ENCODE results near the gene TAPT1.

The TAPT1 gene

DNA sequence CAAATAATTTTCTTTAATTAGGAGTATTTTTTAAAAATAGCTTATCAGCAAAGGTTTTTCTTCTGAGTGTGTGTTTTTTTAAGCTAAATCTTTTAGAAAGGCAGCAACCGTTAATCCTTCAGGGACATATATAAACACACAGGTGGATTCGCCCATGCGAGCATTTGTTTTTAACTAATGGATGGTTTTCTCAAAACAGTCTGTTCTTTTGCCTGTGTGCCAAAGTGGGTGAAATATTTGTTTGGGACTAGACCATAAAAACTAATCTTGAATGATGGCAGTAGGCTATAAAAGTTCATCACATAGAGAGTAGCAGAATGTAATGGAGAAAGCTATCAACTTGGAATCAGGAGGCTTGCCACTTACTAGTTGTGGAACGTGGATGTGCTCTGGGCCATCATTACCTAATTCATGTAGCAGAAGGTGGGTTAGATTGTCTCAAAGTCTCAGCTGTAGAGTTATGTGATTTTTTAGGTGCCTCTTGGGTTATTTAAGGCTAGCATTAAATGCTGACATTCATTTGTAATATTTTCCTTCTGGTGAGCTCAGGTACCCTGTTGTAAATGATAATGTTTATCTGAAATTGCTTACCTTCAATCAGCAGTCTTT lies 7.4 kb upstream of the TAPT1 start:
- in situ Hi-C loops (cut with HindIII; ENCODE audit: low pct_ligation_motif_present, low sequenced_read_pairs): no loop called here
- H3K27ac ChIP-seq: no peak overlapping the region
- no peak overlapping the region for H3K4me3 ChIP-seq (ENCODE audit: low read depth, low read length)
- DNase-seq: no peak
- no peaks in the 10 kb centered on the region for H3K36me3 ChIP-seq (replicated peaks)
- no peaks in the 10 kb centered on the region for H3K27me3 ChIP-seq (replicated peaks)
- TF ChIP-seq, protein P1, sequence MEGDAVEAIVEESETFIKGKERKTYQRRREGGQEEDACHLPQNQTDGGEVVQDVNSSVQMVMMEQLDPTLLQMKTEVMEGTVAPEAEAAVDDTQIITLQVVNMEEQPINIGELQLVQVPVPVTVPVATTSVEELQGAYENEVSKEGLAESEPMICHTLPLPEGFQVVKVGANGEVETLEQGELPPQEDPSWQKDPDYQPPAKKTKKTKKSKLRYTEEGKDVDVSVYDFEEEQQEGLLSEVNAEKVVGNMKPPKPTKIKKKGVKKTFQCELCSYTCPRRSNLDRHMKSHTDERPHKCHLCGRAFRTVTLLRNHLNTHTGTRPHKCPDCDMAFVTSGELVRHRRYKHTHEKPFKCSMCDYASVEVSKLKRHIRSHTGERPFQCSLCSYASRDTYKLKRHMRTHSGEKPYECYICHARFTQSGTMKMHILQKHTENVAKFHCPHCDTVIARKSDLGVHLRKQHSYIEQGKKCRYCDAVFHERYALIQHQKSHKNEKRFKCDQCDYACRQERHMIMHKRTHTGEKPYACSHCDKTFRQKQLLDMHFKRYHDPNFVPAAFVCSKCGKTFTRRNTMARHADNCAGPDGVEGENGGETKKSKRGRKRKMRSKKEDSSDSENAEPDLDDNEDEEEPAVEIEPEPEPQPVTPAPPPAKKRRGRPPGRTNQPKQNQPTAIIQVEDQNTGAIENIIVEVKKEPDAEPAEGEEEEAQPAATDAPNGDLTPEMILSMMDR (IDR thresholded peaks at IDR 0.05; ENCODE audit: low read depth, low read length, missing control alignments): no peak

DNA sequence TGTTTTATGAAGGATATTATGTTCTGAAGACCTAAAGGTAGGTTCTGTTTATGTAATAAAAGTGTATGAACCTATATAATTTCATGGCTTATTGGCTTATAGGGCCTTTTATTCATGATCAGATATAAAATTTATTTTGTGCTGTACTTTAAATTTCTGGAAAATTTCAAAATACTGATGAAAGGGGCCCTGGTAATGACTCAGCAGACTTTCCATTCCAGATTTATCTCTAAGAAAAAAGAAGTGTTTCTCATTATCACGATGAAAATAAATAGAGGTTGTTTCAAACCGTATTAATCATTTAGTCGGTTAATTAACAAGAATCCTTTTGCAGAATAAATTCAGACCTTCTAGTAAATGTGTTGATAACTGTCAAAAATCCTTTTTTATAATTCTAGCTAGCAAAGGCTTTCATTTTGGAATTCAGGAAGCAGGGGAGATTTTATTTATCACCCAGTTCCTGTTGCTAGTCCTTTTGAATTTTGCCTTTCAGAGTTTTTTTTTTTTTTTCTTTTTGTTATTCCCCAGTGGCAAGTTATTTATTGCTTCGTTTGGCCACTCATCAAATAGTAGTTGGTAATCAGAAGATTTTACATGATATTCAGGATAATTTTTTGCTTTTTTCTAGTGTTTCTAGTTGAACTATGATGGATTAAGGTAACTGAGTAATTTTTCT lies 5.4 kb upstream of the TAPT1 start:
- no peak overlapping the region for H3K27ac ChIP-seq
- no peak for DNase-seq

DNA sequence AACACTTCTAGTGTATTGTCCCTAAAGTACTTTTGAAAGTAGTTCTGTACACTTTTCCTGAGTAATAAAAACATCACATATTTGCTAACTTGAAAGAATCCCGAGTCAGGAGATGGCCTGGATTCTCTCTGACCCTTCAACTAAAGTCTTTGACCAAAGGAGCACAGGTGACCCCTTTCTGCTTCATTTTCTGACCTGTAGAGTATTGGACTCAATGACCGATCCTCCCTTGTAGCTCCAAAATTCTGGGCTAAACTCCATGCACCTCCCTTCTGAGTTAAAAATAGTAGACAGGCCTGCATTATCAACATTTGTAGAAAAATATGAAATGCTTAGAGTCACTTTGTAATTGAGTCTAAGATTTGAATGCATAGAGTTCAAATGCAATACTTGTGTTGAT lies 4.0 kb upstream of the TAPT1 start:
- no peak overlapping the region for H3K27ac ChIP-seq
- no peaks in the 10 kb centered on the region for H3K36me3 ChIP-seq (replicated peaks)
- DNase-seq: no peak
- TF ChIP-seq, protein P1 (IDR thresholded peaks at IDR 0.05; ENCODE audit: low read depth, low read length, missing control alignments): no peak
- H3K27me3 ChIP-seq (replicated peaks): no peaks in the 10 kb centered on the region
- no peak overlapping the region for H3K4me3 ChIP-seq (ENCODE audit: low read depth, low read length)
- in situ Hi-C loops (cut with HindIII; ENCODE audit: low pct_ligation_motif_present, low sequenced_read_pairs): no loop called here

More for the DNA sequence above, 5.4 kb upstream of the TAPT1 start:
- H3K4me3 ChIP-seq (ENCODE audit: low read depth, low read length): no peak overlapping the region
- no peaks in the 10 kb centered on the region for H3K36me3 ChIP-seq (replicated peaks)
- H3K27me3 ChIP-seq (replicated peaks): no peaks in the 10 kb centered on the region
- in situ Hi-C loops (cut with HindIII; ENCODE audit: low pct_ligation_motif_present, low sequenced_read_pairs): no loop called here
- TF ChIP-seq, protein P1 (IDR thresholded peaks at IDR 0.05; ENCODE audit: low read depth, low read length, missing control alignments): no peak

DNA sequence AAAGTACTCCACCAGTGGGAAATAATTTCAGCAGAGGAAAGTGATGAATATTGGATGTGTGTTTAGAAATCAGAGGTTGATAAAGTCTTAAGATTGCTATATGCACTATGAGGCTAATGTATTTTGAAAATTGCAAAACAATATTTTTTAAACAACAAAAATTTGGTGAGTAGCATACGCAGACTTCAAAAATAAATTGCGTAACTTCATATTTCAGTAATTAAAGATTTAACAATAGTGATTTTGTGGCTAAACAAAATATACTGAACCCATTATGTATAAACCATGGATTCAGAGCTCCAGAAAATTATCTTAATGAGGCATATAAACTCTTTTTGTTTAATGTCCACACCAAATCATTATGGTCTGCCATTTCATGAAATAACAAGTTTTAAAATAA lies 3.3 kb upstream of the TAPT1 start:
- in situ Hi-C loops (cut with HindIII; ENCODE audit: low pct_ligation_motif_present, low sequenced_read_pairs): no loop called here
- H3K4me3 ChIP-seq (ENCODE audit: low read depth, low read length): no peak overlapping the region
- TF ChIP-seq, protein P1 (IDR thresholded peaks at IDR 0.05; ENCODE audit: low read depth, low read length, missing control alignments): no peak
- H3K36me3 ChIP-seq (replicated peaks): no peaks in the 10 kb centered on the region
- DNase-seq: no peak
- no peaks in the 10 kb centered on the region for H3K27me3 ChIP-seq (replicated peaks)
- no peak overlapping the region for H3K27ac ChIP-seq

DNA sequence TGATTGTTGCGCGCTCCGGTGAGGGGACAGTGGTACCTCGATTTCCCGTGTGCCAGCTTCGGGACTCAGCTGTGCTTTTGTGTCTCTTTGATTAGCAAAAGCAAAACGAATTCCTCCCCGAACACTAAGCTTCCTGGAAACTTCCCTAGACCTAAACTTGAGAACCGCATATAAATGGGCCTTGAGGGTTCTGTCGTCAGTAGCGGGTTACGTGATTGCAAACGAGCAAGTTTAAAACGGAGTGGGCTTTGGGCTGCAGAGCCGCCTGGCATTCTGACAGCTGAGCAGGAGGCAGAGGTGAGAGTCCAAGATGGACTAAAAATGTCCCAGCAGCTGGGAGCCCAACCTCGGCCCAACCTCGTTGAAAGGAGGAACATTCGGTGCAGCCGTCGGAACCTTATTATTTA lies 1.2 kb upstream of the TAPT1 start:
- TF ChIP-seq, protein P1 (IDR thresholded peaks at IDR 0.05; ENCODE audit: low read depth, low read length, missing control alignments): no peak
- DNase-seq: peak; percentile 4
- no peaks in the 10 kb centered on the region for H3K27me3 ChIP-seq (replicated peaks)
- no peaks in the 10 kb centered on the region for H3K36me3 ChIP-seq (replicated peaks)
- in situ Hi-C loops (cut with HindIII; ENCODE audit: low pct_ligation_motif_present, low sequenced_read_pairs): no loop called here
- H3K27ac ChIP-seq: no peak overlapping the region
- peak overlapping the region; percentile 78 for H3K4me3 ChIP-seq (ENCODE audit: low read depth, low read length)
